HEK293 (cell line): ENCODE measurements around the gene VAV2.

ENCODE experiments used
- CTCF ChIA-PET: fragments of 350-600 bp; formaldehyde crosslinking; extraction: SDS; loops from one replicate; lab custom pipeline; 2021; ENCODE audit warnings: antibody characterized with exemption; lab: Yijun Ruan, JAX
- POLR2A ChIA-PET: fragments of 300-600 bp; formaldehyde crosslinking; extraction: SDS; loops from one replicate; lab custom pipeline; 2020; ENCODE audit warnings: antibody characterized with exemption, inconsistent platforms; lab: Yijun Ruan, JAX
- H3K27ac ChIP-seq: fragments of 200-500 bp; sonication (Bioruptor generic); 2 replicates; pipeline ENCODE4 v1.5.1; 2014; ENCODE audit warnings: low read depth, low read length, control low read depth, inconsistent platforms; ENCODE audit errors: extremely low read depth
- H3K36me3 ChIP-seq, 2 experiments: fragments of 200-500 bp in 1 of 2; sonication (Bioruptor generic) in 1 of 2; 1 replicate in 1 of 2; 2 replicates in 1 of 2; pipeline ENCODE4 v1.5.1; 2014 to 2017; ENCODE audit warnings: inconsistent platforms in 2 of 2, low read length in 2 of 2; ENCODE audit not compliant: control insufficient read depth in 2 of 2, insufficient read depth in 1 of 2
- H3K4me1 ChIP-seq: fragments of 200-500 bp; sonication (Bioruptor generic); 2 replicates; pipeline ENCODE4 v1.5.1; 2014; ENCODE audit warnings: mild to moderate bottlenecking, low read length, inconsistent platforms; ENCODE audit not compliant: control insufficient read depth, insufficient read depth
- H3K4me3 ChIP-seq: 2 replicates; pipeline ENCODE4 v1.5.1; 2011; ENCODE audit warnings: low read depth, mild to moderate bottlenecking, control low read depth, low read length, moderate library complexity
- H3K9me3 ChIP-seq: fragments of 200-500 bp; sonication (Bioruptor generic); 2 replicates; pipeline ENCODE4 v1.5.1; 2014; ENCODE audit warnings: low read depth, low read length, inconsistent platforms; ENCODE audit not compliant: control insufficient read depth, insufficient read depth
- EGR2 ChIP-seq: fragments of 450-650 bp; formaldehyde crosslinking; IDR thresholded peaks from 2 replicates; pipeline ENCODE4 v1.5.1; 2016; ENCODE audit warnings: low read depth, missing biosample characterization, missing genetic modification characterization
- GLI4 ChIP-seq: fragments of 450-650 bp; formaldehyde crosslinking; IDR thresholded peaks from 2 replicates; pipeline ENCODE4 v1.5.1; 2016; ENCODE audit warnings: missing biosample characterization, missing genetic modification characterization
- OSR2 ChIP-seq: fragments of 450-650 bp; formaldehyde crosslinking; IDR thresholded peaks from 2 replicates; pipeline ENCODE4 v1.5.1; 2016; ENCODE audit warnings: missing biosample characterization, missing genetic modification characterization
- REST ChIP-seq: fragments of 450-650 bp; formaldehyde crosslinking; IDR thresholded peaks from 2 replicates; pipeline ENCODE4 v1.5.1; 2016; ENCODE audit warnings: missing biosample characterization, missing genetic modification characterization
- YY1 ChIP-seq: fragments of 450-650 bp; formaldehyde crosslinking; IDR thresholded peaks from 2 replicates; pipeline ENCODE4 v1.5.1; 2018; ENCODE audit warnings: missing biosample characterization, missing genetic modification characterization
- ZBTB1 ChIP-seq: fragments of 450-650 bp; formaldehyde crosslinking; IDR thresholded peaks from 2 replicates; pipeline ENCODE4 v1.5.1; 2016; ENCODE audit warnings: missing biosample characterization, missing genetic modification characterization
- ZBTB17 ChIP-seq: fragments of 450-650 bp; formaldehyde crosslinking; IDR thresholded peaks from 2 replicates; pipeline ENCODE4 v1.5.1; 2016; ENCODE audit warnings: missing biosample characterization, missing genetic modification characterization
- ZBTB20 ChIP-seq: fragments of 450-650 bp; formaldehyde crosslinking; IDR thresholded peaks from 2 replicates; pipeline ENCODE4 v1.5.1; 2016; ENCODE audit warnings: missing biosample characterization, missing genetic modification characterization
- ZFHX2 ChIP-seq: fragments of 450-650 bp; formaldehyde crosslinking; conservative IDR thresholded peaks from 2 replicates; pipeline ENCODE4 v1.5.1; 2016; ENCODE audit warnings: missing biosample characterization, missing genetic modification characterization
- ZNF366 ChIP-seq: fragments of 450-650 bp; formaldehyde crosslinking; conservative IDR thresholded peaks from 2 replicates; pipeline ENCODE4 v1.5.1; 2016; ENCODE audit warnings: missing biosample characterization, missing genetic modification characterization
- ZNF391 ChIP-seq: fragments of 450-650 bp; formaldehyde crosslinking; IDR thresholded peaks from 2 replicates; pipeline ENCODE4 v1.5.1; 2016; ENCODE audit warnings: low read depth, missing biosample characterization, missing genetic modification characterization, borderline replicate concordance
- ZNF843 ChIP-seq: fragments of 450-650 bp; formaldehyde crosslinking; IDR thresholded peaks from 2 replicates; pipeline ENCODE4 v1.5.1; 2016; ENCODE audit warnings: missing biosample characterization, missing genetic modification characterization

Gene VAV2

DNA sequence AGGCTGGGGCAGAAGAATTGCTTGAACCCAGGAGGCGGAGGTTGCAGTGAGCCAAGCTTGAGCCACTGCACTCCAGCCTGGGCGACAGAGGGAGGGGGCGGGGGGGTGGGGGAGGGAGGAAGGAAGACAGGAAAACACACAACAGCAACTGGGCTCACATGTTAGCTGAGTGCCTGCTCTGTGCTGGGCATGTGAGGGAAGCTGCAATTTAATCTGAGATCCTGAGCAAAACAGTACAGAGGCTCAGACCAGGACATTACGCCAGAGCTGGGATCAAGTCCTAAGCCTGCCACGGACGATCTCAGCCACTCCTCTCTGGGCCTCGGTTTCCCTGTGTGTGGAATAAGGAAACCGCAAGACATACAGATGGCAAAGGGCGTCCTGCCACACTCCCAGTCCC, 119.1 kb downstream of the VAV2 start (continued):
- TF ChIP-seq REST: no peak

DNA sequence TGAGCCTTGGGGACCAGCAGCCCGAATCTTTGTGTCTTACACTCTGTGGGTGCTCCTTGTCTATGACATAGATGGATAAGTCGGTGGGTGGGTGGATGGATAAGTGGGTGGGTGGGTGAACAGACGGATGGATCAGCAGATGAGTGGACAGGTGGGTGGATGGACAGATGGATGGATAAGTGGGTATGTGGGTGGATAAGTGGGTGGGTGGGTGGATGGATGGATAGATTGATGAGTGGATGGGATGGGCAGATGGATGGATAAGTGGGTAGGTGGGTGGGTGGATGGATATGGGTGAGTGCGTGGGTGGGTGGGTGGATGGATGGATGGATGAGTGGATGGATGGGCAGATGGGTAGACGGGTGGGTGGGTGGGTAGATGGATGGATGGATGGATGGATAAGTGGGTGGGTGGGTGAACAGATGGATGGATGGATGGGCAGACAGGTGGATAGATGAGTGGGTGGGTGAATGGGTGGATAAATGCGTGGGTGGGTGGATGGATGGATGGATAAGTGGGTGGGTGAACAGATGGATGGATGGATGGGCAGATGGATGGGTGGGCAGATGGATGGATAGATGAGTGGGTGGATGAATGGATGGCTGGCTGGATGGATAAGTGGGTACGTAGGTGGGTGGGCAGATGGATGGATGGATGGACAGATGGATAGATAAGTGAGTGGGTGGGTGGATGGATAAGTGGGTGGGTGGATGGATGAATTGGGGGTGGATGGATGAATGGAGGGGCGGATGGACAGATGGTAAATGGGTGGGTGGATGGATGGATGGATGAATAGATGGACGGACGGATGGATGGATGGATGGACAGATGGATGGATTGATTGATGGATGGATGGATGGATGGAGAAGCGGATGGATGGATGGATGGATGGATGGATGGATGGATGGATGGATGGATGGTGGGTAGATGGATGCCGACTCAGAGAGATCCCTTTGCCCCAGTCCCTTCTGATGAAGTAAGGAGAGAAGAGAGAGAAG, 121.2 kb downstream of the VAV2 start:
- CTCF ChIA-PET: no interaction called here
- no peak overlapping the region for H3K27ac ChIP-seq
- H3K36me3 ChIP-seq: no peaks in the 10 kb centered on the region
- POLR2A ChIA-PET: interaction anchor here (0.5 kb wide), 1 partner anchor 135 kb away, joined by 4 read pairs; no protein-coding TSS in a partner anchor
- no peaks in the 10 kb centered on the region for H3K9me3 ChIP-seq
- 0 out of 2 replicates have a peak, but pooled peaks cover 2% of the 10 kb centered on the region for H3K4me1 ChIP-seq
- H3K4me3 ChIP-seq: no peak overlapping the region
- TF ChIP-seq ZFHX2 (tag by site-specific recombination) (peak; percentile 97), ZNF366 (tag by site-specific recombination) (peak; percentile 98), ZBTB17 (peak; percentile 79), ZBTB1 (tag by site-specific recombination) (no peak), EGR2 (peak; percentile 97), GLI4 (tag by site-specific recombination) (peak; percentile 54; the same call in 1 of the 2 replicates), ZNF391 (tag by site-specific recombination) (no peak), ZBTB20 (tag by site-specific recombination) (no peak)

DNA sequence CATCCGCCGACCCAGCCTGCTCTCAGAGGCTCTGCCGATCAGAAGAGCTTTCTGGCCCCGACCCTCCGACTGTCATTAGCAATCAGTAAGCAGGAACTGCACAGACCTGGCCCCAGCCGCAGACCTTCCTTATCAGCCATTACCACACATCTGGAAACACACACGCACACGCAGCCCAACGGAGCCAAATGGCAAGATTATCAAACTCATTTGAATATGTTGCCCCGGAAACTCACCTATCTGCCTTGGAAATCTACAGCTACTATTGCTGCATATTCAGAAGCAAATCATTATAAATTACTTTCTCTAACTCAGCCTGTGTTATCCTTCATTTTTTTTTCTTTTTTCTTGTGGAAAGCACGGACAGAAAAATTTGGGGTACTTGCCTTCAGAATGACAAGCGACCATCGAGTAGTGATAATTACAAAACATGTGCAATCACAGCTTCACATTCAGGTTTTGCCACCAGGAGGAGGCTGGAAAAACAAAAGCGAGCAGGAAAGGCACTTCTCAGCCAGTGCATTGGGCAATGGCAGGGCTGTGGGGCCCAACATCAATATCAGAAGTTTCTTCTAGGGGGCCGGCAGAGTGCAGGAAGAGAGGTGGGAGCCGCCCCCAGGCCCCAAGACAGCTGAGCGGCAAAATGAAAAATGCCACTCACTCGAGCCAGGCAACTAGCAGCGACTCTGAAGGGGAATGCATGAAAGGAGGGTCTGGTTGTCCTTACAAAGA, 122.3 kb downstream of the VAV2 start:
- Histone ChIP-seq H3K36me3 (no peaks in the 10 kb centered on the region), H3K4me1 (0 out of 2 replicates have a peak, but pooled peaks cover 2% of the 10 kb centered on the region), H3K4me3 (no peak overlapping the region), H3K27ac (no peak overlapping the region)
- CTCF ChIA-PET: interaction anchor here (0.6 to 0.7 kb wide), 3 partner anchors 9 to 230 kb away, joined by 3 to 4 read pairs (median 4); no protein-coding TSS in a partner anchor
- TF ChIP-seq REST (no peak), YY1 (tag by site-specific recombination) (no peak), OSR2 (no peak), ZNF843 (no peak)
- TF ChIP-seq, all 188 proteins: peak for 0
- H3K9me3 ChIP-seq: no peaks in the 10 kb centered on the region
- POLR2A ChIA-PET: no interaction called here
